Memory B cell (primary cell): Measurements from ENCODE around the gene RCSD1.

Experiments used
- ATAC-seq: fragments of 150-1000 bp; cut with Tn5 transposase; 2 replicates; pipeline ENCODE4 v1.10.0; 2021; ENCODE audit warnings: low read depth, mild to moderate bottlenecking, moderate library complexity
- DNase-seq, 2 donors: peaks; one replicate each; pipeline ENCODE4 v3.0.0; 2022; ENCODE audit warnings: low spot score in 2 of 2
- H3K27ac Mint-ChIP-seq: one replicate; pipeline ENCODE4 v1.8.0; 2022; ENCODE audit warnings: mild to moderate bottlenecking, moderate library complexity, mixed read lengths
- H3K27me3 Mint-ChIP-seq: one replicate; pipeline ENCODE4 v1.8.0; 2022; ENCODE audit warnings: mixed read lengths
- H3K36me3 Mint-ChIP-seq: one replicate; pipeline ENCODE4 v1.8.0; 2022; ENCODE audit warnings: mild to moderate bottlenecking, mixed read lengths
- H3K4me1 Mint-ChIP-seq: one replicate; pipeline ENCODE4 v1.8.0; 2022; ENCODE audit warnings: mixed read lengths
- H3K4me3 Mint-ChIP-seq: one replicate; pipeline ENCODE4 v1.8.0; 2022; ENCODE audit warnings: mild to moderate bottlenecking, moderate library complexity, mixed read lengths
- H3K9me3 Mint-ChIP-seq: one replicate; pipeline ENCODE4 v1.8.0; 2022; ENCODE audit warnings: mixed read lengths

RCSD1 gene

GRCh38 chr1:167642501-167642826, 12.4 kb downstream of the RCSD1 start:
- no peak for DNase-seq
- H3K27ac Mint-ChIP-seq, result peak overlapping the region; percentile 60
- H3K4me1 Mint-ChIP-seq, result peaks cover 59% of the 10 kb centered on the region
- no peaks in the 10 kb centered on the region for H3K27me3 Mint-ChIP-seq
- peaks cover 33% of the 10 kb centered on the region for H3K36me3 Mint-ChIP-seq
- ATAC-seq, result no peak
- H3K9me3 Mint-ChIP-seq, result no peaks in the 10 kb centered on the region
- H3K4me3 Mint-ChIP-seq, result no peak overlapping the region

DNA sequence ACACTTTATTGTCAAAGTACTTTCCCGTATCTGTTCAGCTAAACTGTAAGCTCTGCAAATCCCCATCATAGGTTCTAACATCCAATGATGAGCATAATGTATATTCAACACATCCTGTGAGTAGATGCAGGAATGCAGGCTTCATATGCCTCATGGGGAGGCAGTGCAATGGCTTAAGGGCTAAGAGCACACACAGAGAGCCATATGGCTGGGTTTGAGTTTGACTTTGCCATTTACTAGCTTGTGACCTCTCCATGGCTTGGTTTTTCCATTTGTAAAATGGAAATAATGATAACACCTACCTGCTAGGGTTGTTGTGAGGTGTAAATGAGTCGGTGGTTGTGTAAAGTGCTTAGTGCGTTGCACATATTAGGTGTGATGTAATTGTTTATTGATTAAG, 13.4 kb downstream of the RCSD1 start:
- H3K27me3 Mint-ChIP-seq, result no peaks in the 10 kb centered on the region
- peaks cover 31% of the 10 kb centered on the region for H3K36me3 Mint-ChIP-seq
- no peak for DNase-seq
- H3K4me1 Mint-ChIP-seq, result peaks cover 57% of the 10 kb centered on the region
- H3K9me3 Mint-ChIP-seq, result no peaks in the 10 kb centered on the region
- no peak for ATAC-seq
- peak overlapping the region; percentile 60 for H3K27ac Mint-ChIP-seq
- no peak overlapping the region for H3K4me3 Mint-ChIP-seq

- H3K36me3 Mint-ChIP-seq, result peaks cover 36% of the 10 kb centered on the region
- ATAC-seq, result no peak
- no peaks in the 10 kb centered on the region for H3K9me3 Mint-ChIP-seq
- peak overlapping the region; percentile 60 for H3K27ac Mint-ChIP-seq
- H3K27me3 Mint-ChIP-seq, result no peaks in the 10 kb centered on the region
- no peak overlapping the region for H3K4me3 Mint-ChIP-seq
- no peak for DNase-seq
- peaks cover 67% of the 10 kb centered on the region for H3K4me1 Mint-ChIP-seq
Measured at GRCh38 chr1:167644551-167644950, 14.5 kb downstream of the RCSD1 start.

DNA sequence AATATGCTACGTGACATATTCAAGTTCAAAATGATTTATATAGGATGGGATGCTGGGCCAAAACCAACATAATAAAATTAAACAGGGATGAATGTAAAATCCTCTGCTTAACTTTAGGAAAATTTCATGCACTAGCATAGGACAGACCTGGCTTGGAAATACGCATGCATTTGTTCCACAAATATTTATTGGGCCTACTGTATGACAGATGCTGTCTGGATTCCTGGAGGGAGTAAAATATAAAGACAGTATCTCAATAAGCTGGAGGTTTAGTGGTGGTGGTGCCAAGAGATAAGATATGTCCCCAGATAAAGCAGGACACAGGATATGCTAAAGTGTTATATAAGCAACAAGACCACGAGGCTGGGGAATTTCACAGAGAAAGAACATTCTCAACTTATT, 15.1 kb downstream of the RCSD1 start:
- DNase-seq, result no peak
- peaks cover 69% of the 10 kb centered on the region for H3K4me1 Mint-ChIP-seq
- peaks cover 33% of the 10 kb centered on the region for H3K36me3 Mint-ChIP-seq
- no peak overlapping the region for H3K4me3 Mint-ChIP-seq
- H3K27me3 Mint-ChIP-seq, result no peaks in the 10 kb centered on the region
- peak overlapping the region; percentile 60 for H3K27ac Mint-ChIP-seq
- no peaks in the 10 kb centered on the region for H3K9me3 Mint-ChIP-seq
- no peak for ATAC-seq

DNA sequence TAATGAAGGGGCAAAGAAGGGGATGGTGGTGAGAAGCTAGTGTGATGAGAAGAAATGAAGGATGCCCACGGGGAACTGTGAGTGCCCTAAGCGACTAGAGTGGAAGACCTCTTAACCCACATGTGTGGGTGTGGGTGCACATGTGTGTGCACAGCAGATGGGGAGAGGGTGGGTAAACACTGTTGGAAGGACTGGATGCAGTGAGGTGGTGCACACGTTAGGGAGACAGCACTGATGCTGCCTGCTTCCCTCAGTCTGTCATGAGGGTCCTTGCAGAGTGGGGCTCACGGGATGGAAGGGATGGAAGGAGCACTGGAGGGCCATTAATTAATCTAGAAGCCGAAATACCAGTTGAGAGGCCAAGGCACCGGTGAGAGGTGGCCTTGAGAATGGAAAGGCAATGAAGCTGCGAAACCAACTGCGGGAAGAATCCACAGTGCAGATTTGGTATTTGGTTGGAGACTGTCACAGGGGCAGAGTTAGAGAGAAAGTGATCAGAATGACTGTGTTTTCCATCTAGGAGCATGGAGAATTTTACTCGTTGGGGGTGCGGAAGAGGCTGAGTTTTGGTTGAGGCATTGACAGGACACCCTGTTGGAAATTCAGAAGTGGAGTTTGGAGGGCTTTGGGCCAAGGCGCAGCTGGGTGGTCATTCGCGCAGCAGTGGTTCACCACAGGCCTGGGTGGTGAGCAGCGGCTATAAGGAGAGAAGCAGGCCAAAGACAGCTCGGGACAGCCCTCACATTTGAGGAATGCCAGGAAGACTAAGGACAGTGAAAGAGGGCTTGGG, 15.8 kb downstream of the RCSD1 start:
- Mint-ChIP-seq H3K27ac (peak overlapping the region; percentile 60), H3K36me3 (peaks cover 29% of the 10 kb centered on the region), H3K4me3 (no peak overlapping the region), H3K4me1 (peaks cover 71% of the 10 kb centered on the region), H3K27me3 (no peaks in the 10 kb centered on the region), H3K9me3 (no peaks in the 10 kb centered on the region)
- DNase-seq (no peak), ATAC-seq (no peak)

GRCh38 chr1:167648252-167648849, 18.3 kb downstream of the RCSD1 start:
- ATAC-seq (no peak), DNase-seq (no peak)
- H3K27me3 Mint-ChIP-seq, result no peaks in the 10 kb centered on the region
- H3K4me1 Mint-ChIP-seq, result peaks cover 69% of the 10 kb centered on the region
- no peaks in the 10 kb centered on the region for H3K9me3 Mint-ChIP-seq
- peak overlapping the region; percentile 93 for H3K27ac Mint-ChIP-seq
- H3K4me3 Mint-ChIP-seq, result peak overlapping the region; percentile 53
- peaks cover 21% of the 10 kb centered on the region for H3K36me3 Mint-ChIP-seq

DNA sequence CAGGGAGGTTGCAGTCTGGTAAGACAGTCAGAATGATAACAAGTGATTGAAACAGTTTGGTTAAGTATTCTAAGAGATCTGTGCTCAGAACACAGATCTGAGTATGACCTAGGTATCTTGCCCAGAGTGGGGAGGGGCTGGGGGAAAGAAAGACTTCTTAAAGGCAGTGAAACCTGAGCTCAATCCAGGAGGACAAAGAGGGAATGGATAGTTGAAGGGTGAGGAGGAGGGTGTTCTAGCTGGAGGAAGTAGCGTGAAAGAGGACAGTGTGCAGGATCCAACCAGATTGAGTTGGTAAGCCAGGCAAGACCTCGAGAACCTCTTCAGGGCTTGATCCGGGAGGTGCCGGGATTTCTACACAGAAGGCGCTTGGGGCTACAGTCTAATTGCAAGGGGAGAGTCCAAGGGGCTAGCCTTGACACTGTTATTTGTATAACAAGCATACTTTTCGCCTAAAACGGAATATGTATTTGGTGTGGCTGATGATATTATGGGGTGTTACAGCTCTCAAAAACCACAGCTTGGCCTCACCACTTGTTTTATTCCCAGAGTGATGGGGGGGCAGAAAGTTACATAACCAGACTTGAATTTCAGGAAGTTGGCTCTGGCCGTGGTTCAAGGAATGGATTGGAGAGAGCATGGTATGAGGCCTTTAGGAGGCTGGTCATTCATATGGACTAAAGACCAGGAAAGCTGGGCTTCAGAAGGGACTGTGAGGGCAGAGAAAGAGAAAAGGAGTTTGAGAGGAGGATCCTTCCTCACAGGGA, 19.1 kb downstream of the RCSD1 start:
- no peaks in the 10 kb centered on the region for H3K9me3 Mint-ChIP-seq
- DNase-seq (no peak), ATAC-seq (no peak)
- peaks cover 72% of the 10 kb centered on the region for H3K4me1 Mint-ChIP-seq
- H3K27me3 Mint-ChIP-seq, result no peaks in the 10 kb centered on the region
- peaks cover 25% of the 10 kb centered on the region for H3K36me3 Mint-ChIP-seq
- H3K27ac Mint-ChIP-seq, result peak overlapping the region; percentile 93
- H3K4me3 Mint-ChIP-seq, result peak overlapping the region; percentile 73

- ATAC-seq, result peak; percentile 73
- Mint-ChIP-seq H3K9me3 (no peaks in the 10 kb centered on the region), H3K4me3 (peak overlapping the region; percentile 73), H3K36me3 (peaks cover 25% of the 10 kb centered on the region), H3K27me3 (no peaks in the 10 kb centered on the region), H3K27ac (peak overlapping the region; percentile 93), H3K4me1 (peaks cover 69% of the 10 kb centered on the region)
- no peak for DNase-seq
Measured at GRCh38 chr1:167650269-167651160, 20.5 kb downstream of the RCSD1 start.

GRCh38 chr1:167651161-167651693, 21.2 kb downstream of the RCSD1 start:
- Mint-ChIP-seq H3K36me3 (peaks cover 18% of the 10 kb centered on the region), H3K4me3 (peak overlapping the region; percentile 73), H3K27me3 (no peaks in the 10 kb centered on the region), H3K9me3 (no peaks in the 10 kb centered on the region), H3K4me1 (peaks cover 64% of the 10 kb centered on the region), H3K27ac (peak overlapping the region; percentile 93)
- peak; percentile 89 for ATAC-seq
- no peak for DNase-seq

DNA sequence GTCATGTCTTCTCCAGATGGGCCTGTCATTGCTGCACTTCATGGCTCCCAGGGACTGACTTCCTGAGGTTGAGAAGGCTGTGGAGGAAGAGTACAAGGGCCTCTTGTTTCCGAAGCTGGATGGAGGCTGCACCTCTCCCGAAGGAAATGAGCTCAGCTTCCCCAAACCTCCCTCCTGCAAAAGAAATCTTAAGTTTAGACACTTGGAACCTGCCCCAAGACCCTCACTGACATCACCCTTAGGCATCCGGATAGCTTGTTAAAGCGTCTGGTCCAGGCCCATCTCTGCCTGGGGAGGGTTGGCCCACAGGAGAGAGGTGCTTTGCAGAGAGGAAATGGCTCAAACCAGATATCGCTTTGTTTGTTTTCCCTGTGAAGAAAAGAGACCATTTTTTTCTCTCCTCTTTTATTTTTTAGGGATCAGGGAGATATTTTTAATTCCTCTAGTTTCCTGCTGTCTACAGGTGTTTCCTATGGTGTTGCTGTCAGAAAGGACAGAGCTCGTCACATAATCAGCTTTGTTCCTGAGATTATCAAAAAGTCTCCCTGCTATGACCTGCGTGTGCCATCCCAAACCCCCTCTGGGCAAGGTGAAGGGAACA, 25.0 kb downstream of the RCSD1 start:
- H3K27me3 Mint-ChIP-seq, result no peaks in the 10 kb centered on the region
- H3K4me3 Mint-ChIP-seq, result no peak overlapping the region
- DNase-seq (no peak), ATAC-seq (no peak)
- H3K4me1 Mint-ChIP-seq, result peaks cover 67% of the 10 kb centered on the region
- H3K36me3 Mint-ChIP-seq, result peaks cover 29% of the 10 kb centered on the region
- H3K27ac Mint-ChIP-seq, result peak overlapping the region; percentile 51
- no peaks in the 10 kb centered on the region for H3K9me3 Mint-ChIP-seq

DNA sequence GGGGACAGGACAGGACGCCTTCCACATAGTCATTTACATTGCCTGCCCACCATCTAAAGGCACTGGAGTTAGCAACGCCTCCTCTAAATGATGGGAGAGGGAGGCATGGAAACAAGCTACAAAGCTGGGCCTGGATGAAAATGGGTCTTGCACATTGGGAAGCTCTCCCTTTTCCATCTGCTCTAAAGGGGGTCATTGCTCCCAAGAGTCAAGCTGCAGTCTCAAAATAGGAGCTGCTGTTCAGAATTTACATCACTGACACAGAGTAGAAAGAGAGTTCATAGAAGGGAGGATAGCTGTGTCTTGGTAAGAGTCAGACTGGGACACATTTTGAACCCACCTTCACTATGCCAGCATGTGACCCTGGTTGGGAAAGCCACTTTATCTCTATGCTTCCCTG, 26.6 kb downstream of the RCSD1 start:
- Mint-ChIP-seq H3K9me3 (no peaks in the 10 kb centered on the region), H3K27ac (peak overlapping the region; percentile 73), H3K27me3 (no peaks in the 10 kb centered on the region), H3K4me3 (no peak overlapping the region), H3K36me3 (peaks cover 32% of the 10 kb centered on the region), H3K4me1 (peaks cover 63% of the 10 kb centered on the region)
- no peak for ATAC-seq
- DNase-seq, result no peak

DNA sequence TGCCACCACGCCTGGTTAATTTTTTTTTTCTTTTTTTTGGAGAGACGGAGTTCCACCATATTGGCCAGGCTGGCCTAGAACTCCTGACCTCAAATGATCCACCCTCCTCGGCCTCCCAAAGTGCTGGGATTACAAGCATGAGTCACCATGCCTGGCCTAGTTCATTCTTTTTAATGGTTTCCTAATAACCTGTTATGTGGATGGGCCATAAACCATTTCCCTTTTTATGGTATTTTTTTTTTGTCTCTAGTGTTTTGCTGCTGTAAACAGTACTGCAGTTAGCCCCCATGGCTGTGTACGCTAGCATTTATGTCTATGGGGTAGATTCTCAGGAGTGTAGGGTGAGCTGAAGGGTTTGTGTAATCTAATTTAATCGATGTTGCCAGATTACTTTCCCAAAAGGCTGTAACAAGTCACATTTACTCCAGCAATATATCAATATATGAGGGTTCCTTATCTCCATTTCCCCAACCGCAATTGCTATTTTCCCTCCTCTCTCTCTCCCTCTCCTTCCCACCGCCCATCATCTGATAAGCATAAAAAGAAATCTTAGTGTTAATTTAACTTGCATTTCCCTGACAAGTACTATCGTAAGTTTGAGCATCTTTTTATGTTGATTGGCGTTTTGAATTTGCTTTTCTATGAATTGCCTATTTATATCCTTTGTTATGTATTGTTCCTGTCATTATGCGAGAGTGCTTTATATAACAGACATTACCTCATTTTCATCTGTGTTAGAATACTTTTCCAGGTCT, 28.7 kb downstream of the RCSD1 start:
- DNase-seq (no peak), ATAC-seq (no peak)
- peak overlapping the region; percentile 62 for H3K27ac Mint-ChIP-seq
- peaks cover 72% of the 10 kb centered on the region for H3K4me1 Mint-ChIP-seq
- no peak overlapping the region for H3K4me3 Mint-ChIP-seq
- no peaks in the 10 kb centered on the region for H3K27me3 Mint-ChIP-seq
- H3K9me3 Mint-ChIP-seq, result no peaks in the 10 kb centered on the region
- peaks cover 40% of the 10 kb centered on the region for H3K36me3 Mint-ChIP-seq

DNA sequence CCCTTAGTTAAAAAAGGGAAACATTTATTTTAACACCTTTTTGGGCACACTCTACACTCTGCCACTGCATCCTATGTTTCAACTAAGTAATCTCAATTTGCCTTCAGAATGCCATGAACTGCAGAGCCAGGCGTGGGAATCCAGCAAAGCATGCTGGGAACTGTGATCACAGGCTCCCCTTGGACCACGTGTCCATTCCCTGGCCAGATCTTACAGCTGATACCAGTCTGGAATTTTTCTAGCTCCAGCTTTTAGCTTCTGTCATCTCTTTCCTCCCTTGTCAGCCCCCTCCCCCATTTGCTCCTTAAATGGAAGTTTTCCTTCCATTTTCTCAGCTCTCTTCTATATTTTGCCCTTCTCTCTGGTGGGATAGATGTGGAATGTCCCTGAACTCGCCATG, 29.4 kb downstream of the RCSD1 start:
- Mint-ChIP-seq H3K9me3 (no peaks in the 10 kb centered on the region), H3K27ac (peak overlapping the region; percentile 77), H3K4me3 (no peak overlapping the region), H3K4me1 (peaks cover 67% of the 10 kb centered on the region), H3K27me3 (no peaks in the 10 kb centered on the region), H3K36me3 (peaks cover 34% of the 10 kb centered on the region)
- no peak for ATAC-seq
- no peak for DNase-seq
